IPS DF 6.9 (cell line): Measurements from ENCODE around the gene RAD51B.

Source experiments
- DNase-seq: peaks from one replicate; pipeline ENCODE4 v3.0.0-alpha.2; 2013; ENCODE audit warnings: low read depth, low spot score
- H3K27ac ChIP-seq: one replicate; pipeline ENCODE4 v1.5.1; 2013; ENCODE audit warnings: low read length, control low read depth
- H3K27me3 ChIP-seq: 2 replicates; pipeline ENCODE4 v1.6.1; 2013; ENCODE audit warnings: mild to moderate bottlenecking, low read length; ENCODE audit not compliant: control insufficient read depth, insufficient read depth
- H3K36me3 ChIP-seq: 2 replicates; pipeline ENCODE4 v1.6.1; 2013; ENCODE audit warnings: low read length; ENCODE audit not compliant: control insufficient read depth, insufficient read depth
- H3K4me1 ChIP-seq: 2 replicates; pipeline ENCODE4 v1.6.1; 2013; ENCODE audit warnings: low read length; ENCODE audit not compliant: control insufficient read depth, insufficient read depth
- H3K4me3 ChIP-seq: 2 replicates; pipeline ENCODE4 v1.5.1; 2013; ENCODE audit warnings: mild to moderate bottlenecking, low read length
- H3K9me3 ChIP-seq: 2 replicates; pipeline ENCODE4 v1.6.1; 2013; ENCODE audit warnings: low read length, inconsistent platforms; ENCODE audit not compliant: control insufficient read depth, insufficient read depth
- WGBS: extraction: QIAGEN DNeasy Blood & Tissue Kit; methylation state at CpG from one replicate; pipeline ENCODE4 v1.1.7; 2013; ENCODE audit warnings: mixed read lengths, missing lambda C conversion rate; ENCODE audit not compliant: insufficient read length, insufficient coverage; 5-methylcytosine and 5-hydroxymethylcytosine counted together

Gene RAD51B

GRCh38 chr14:68654471-68654941 lies 834.9 kb downstream of the RAD51B start:
- peaks cover 4% of the 10 kb centered on the region; the same call in 1 of the 2 replicates for H3K4me1 ChIP-seq

GRCh38 chr14:68655021-68655831 lies 835.6 kb downstream of the RAD51B start:
- Histone ChIP-seq H3K4me1 (peaks cover 4% of the 10 kb centered on the region; the same call in 1 of the 2 replicates), H3K27me3 (no peaks in the 10 kb centered on the region), H3K4me3 (no peak overlapping the region), H3K27ac (no peak overlapping the region), H3K9me3 (no peaks in the 10 kb centered on the region), H3K36me3 (no peaks in the 10 kb centered on the region)
- no peak for DNase-seq
- no CpG with 5 or more reads among the region's 19 CpGs for WGBS

More at GRCh38 chr14:68654471-68654941, 834.9 kb downstream of the RAD51B start:
- WGBS: no CpG with 5 or more reads among the region's 9 CpGs
- DNase-seq: no peak
- Histone ChIP-seq H3K27me3 (no peaks in the 10 kb centered on the region), H3K4me3 (no peak overlapping the region), H3K27ac (no peak overlapping the region), H3K36me3 (no peaks in the 10 kb centered on the region), H3K9me3 (no peaks in the 10 kb centered on the region)

GRCh38 chr14:68655911-68656316 lies 836.3 kb downstream of the RAD51B start:
- Histone ChIP-seq H3K9me3 (no peaks in the 10 kb centered on the region), H3K27ac (no peak overlapping the region), H3K4me1 (peaks cover 4% of the 10 kb centered on the region; the same call in 1 of the 2 replicates), H3K27me3 (no peaks in the 10 kb centered on the region), H3K4me3 (no peak overlapping the region), H3K36me3 (no peaks in the 10 kb centered on the region)
- DNase-seq: no peak
- no CpG with 5 or more reads among the region's 1 CpG for WGBS

- Histone ChIP-seq H3K27ac (no peak overlapping the region), H3K4me3 (no peak overlapping the region), H3K4me1 (peaks cover 4% of the 10 kb centered on the region; the same call in 1 of the 2 replicates), H3K9me3 (no peaks in the 10 kb centered on the region), H3K36me3 (no peaks in the 10 kb centered on the region), H3K27me3 (no peaks in the 10 kb centered on the region)
- no CpG with 5 or more reads among the region's 8 CpGs for WGBS
- DNase-seq: no peak
Measured at GRCh38 chr14:68656452-68656851, 836.9 kb downstream of the RAD51B start.

- no CpG with 5 or more reads among the region's 4 CpGs for WGBS
- H3K4me1 ChIP-seq: peaks cover 4% of the 10 kb centered on the region; the same call in 1 of the 2 replicates
Measured at GRCh38 chr14:68657300-68658028, 837.9 kb downstream of the RAD51B start.

GRCh38 chr14:68658029-68658509 lies 838.5 kb downstream of the RAD51B start:
- Histone ChIP-seq H3K27ac (no peak overlapping the region), H3K4me1 (peaks cover 4% of the 10 kb centered on the region; the same call in 1 of the 2 replicates), H3K27me3 (no peaks in the 10 kb centered on the region), H3K9me3 (no peaks in the 10 kb centered on the region), H3K4me3 (no peak overlapping the region), H3K36me3 (no peaks in the 10 kb centered on the region)
- no peak for DNase-seq
- WGBS: no CpG with 5 or more reads among the region's 8 CpGs

More at GRCh38 chr14:68657300-68658028, 837.9 kb downstream of the RAD51B start:
- H3K27me3 ChIP-seq: no peaks in the 10 kb centered on the region
- H3K27ac ChIP-seq: no peak overlapping the region
- DNase-seq: no peak
- H3K4me3 ChIP-seq: no peak overlapping the region
- H3K9me3 ChIP-seq: no peaks in the 10 kb centered on the region
- no peaks in the 10 kb centered on the region for H3K36me3 ChIP-seq

- peaks cover 4% of the 10 kb centered on the region; the same call in 1 of the 2 replicates for H3K4me1 ChIP-seq
- no peaks in the 10 kb centered on the region for H3K9me3 ChIP-seq
- H3K27me3 ChIP-seq: no peaks in the 10 kb centered on the region
- DNase-seq: no peak
- WGBS: no CpG with 5 or more reads among the region's 20 CpGs
- H3K27ac ChIP-seq: no peak overlapping the region
- H3K4me3 ChIP-seq: no peak overlapping the region
- no peaks in the 10 kb centered on the region for H3K36me3 ChIP-seq
Measured at GRCh38 chr14:68658943-68659931, 839.7 kb downstream of the RAD51B start.

DNA sequence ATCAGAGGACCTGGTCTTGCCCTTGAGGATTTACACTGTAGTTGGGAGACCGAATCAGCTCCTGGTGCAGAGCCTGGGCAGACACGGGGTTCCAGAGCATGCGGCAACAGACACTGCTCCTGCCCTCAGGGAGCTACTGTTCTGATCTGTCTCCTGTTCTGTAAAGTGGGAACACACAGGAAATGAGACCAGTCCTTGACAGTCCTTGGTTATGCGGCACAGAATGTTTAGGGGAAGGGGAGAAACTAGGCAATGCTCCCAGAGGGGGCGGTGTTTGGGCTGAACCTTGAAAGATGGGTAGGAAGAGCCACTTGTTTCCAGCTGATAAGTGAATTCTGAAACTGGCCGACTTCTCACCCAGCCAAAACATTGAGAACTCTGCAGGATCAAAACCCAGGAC lies 840.9 kb downstream of the RAD51B start:
- no peaks in the 10 kb centered on the region for H3K9me3 ChIP-seq
- WGBS: no CpG with 5 or more reads among the region's 6 CpGs
- no peak overlapping the region for H3K4me3 ChIP-seq
- no peak overlapping the region for H3K27ac ChIP-seq
- H3K4me1 ChIP-seq: no peaks in the 10 kb centered on the region; the same call in 1 of the 2 replicates
- H3K27me3 ChIP-seq: no peaks in the 10 kb centered on the region
- no peak for DNase-seq
- H3K36me3 ChIP-seq: no peaks in the 10 kb centered on the region

DNA sequence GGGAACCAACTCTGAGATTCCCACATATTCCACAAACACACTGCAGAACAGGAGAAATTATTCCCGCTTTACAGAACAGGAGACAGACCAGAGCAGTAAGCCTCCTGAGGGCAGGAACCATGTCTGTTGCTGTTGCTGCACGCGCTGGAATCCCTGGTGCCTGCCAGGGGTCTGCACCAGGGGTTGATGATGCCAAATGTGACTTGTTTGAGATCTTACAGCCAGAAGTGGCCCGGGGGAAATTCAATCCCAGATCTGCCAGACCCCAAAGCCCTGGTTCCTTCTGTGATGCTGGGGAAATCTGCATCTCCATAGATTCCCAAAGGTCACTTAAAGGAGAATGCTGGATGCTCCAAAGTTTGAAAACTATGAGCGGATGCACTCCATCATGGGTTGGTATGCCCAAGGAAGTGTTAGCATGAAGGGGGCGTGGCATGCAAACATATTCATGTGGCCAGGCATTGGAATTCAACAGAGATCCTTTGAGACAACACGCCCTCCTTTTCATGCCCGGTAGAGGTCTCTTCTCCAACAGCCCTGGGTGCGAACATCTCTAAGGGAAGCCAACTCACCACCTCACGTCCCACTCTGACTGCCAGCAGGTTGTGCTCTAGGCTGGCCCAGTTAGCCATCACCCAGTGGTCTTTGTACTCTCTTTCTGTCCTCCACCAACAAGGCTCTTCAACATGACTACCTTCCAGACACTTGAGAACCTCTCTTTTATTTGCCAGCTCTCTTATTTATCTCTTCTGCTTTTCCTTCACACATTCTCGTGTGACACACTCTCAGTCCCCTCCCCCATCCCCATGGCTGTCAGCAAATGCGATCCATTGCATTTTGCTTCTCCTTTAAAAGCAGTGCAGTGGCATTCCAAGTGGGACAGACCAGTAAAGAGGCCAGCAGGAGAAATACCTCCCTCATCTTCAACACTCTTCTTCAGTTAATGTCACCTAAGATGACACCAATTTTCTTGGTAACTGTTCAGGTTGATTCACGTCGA lies 841.9 kb downstream of the RAD51B start:
- Histone ChIP-seq H3K4me3 (no peak overlapping the region), H3K27ac (no peak overlapping the region), H3K4me1 (no peaks in the 10 kb centered on the region), H3K27me3 (no peaks in the 10 kb centered on the region), H3K9me3 (no peaks in the 10 kb centered on the region), H3K36me3 (no peaks in the 10 kb centered on the region)
- WGBS: no CpG with 5 or more reads among the region's 14 CpGs
- DNase-seq: no peak
